Mesothelial cell of epicardium (in vitro differentiated cells): ENCODE results near the gene POLR2F. TPM values are rescaled to one million over a fixed set of nuclear protein-coding genes. Genes with fewer than 3 reads are reported as not detected.

ENCODE experiments used
- DNase-seq, 2 experiments: peaks; one replicate each; pipeline ENCODE4 v3.0.0; 2021; ENCODE audit warnings: low spot score in 2 of 2; ENCODE audit not compliant: unreplicated experiment in 2 of 2
- H3K27ac Mint-ChIP-seq: 2 replicates; pipeline ENCODE4 v1.8.0; 2021; ENCODE audit warnings: mixed read lengths
- H3K27me3 Mint-ChIP-seq: 2 replicates; pipeline ENCODE4 v1.8.0; 2021; ENCODE audit warnings: low read depth, mixed read lengths
- H3K36me3 Mint-ChIP-seq: 2 replicates; pipeline ENCODE4 v1.8.0; 2021; ENCODE audit warnings: mixed read lengths
- H3K4me1 Mint-ChIP-seq: 2 replicates; pipeline ENCODE4 v1.8.0; 2021; ENCODE audit warnings: mixed read lengths
- H3K4me3 Mint-ChIP-seq: 2 replicates; pipeline ENCODE4 v1.8.0; 2021; ENCODE audit warnings: mild to moderate bottlenecking, moderate library complexity, mixed read lengths
- H3K9me3 Mint-ChIP-seq: 2 replicates; pipeline ENCODE4 v1.8.0; 2021; ENCODE audit warnings: mixed read lengths
- CTCF ChIP-seq: fragments of 200-600 bp; sonication (generic); IDR thresholded peaks from one replicate; pipeline ENCODE4 v1.5.0; 2021; ENCODE audit warnings: antibody characterized with exemption; ENCODE audit not compliant: unreplicated experiment
- total RNA-seq: library from RNA; stranded (reverse); gene quantifications from 3 replicates; pipeline ENCODE4 v1.2.1, GENCODE V29; 2021

Gene POLR2F
- total RNA-seq, 1 donor from 2014 or later = 70.0 TPM

DNA sequence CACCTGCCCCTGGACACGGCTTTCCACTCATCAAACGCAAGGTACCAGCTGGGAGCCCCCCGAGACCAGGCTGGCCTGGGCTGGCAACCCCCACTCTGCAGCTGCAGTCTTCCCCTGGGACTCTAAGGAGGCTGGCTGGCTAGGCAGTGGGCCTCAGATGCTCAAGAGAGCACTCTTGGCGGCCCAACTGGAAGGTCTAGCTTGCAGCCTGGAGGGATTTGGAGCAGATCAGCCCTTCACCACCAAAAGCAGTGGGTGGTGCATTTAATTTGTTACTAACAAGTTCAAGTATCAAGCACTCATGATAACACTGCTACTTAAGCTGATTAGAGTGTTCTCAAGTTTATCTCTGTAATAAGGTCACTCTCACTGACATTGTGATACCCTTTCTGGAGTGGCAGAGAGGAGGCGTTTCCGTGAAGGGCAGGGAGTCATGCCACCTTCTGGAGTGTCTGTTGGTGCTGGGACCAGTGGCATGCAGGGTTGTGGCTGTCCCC lies 21.6 kb upstream of the POLR2F start:
- no peak for DNase-seq
- H3K27ac Mint-ChIP-seq = no peak overlapping the region
- H3K27me3 Mint-ChIP-seq = no peaks in the 10 kb centered on the region

DNA sequence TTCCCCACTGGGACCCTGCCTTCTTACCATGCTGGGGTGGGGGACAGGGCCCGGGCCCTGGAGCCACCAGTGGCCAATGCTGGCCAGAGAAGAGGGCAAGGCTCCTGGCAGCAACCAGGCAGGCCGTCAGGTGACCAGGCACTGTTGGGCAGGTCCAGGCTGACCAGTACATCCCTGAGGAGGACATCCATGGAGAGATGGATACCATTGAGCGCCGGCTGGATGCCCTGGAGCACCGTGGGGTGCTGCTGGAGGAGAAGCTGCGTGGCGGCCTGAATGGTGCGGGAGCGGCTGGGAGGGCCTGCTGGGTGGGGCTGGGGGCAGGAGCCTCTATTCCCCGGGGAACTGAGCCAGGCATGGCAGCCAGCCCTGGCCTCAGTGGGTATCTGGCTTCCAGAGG lies 21.1 kb upstream of the POLR2F start:
- no peak for TF ChIP-seq CTCF

More for the DNA sequence above, 21.6 kb upstream of the POLR2F start:
- H3K4me3 Mint-ChIP-seq = no peak overlapping the region
- TF ChIP-seq CTCF = no peak
- H3K9me3 Mint-ChIP-seq = no peaks in the 10 kb centered on the region
- peaks cover 21% of the 10 kb centered on the region for H3K36me3 Mint-ChIP-seq
- peaks cover 2% of the 10 kb centered on the region for H3K4me1 Mint-ChIP-seq

GRCh38 chr22:37932821-37933578 lies 20.5 kb upstream of the POLR2F start:
- peaks cover 28% of the 10 kb centered on the region for H3K36me3 Mint-ChIP-seq
- no peak for TF ChIP-seq CTCF
- H3K27ac Mint-ChIP-seq = no peak overlapping the region
- H3K4me3 Mint-ChIP-seq = no peak overlapping the region
- peaks cover 2% of the 10 kb centered on the region for H3K4me1 Mint-ChIP-seq
- no peak for DNase-seq
- no peaks in the 10 kb centered on the region for H3K27me3 Mint-ChIP-seq
- no peaks in the 10 kb centered on the region for H3K9me3 Mint-ChIP-seq

More for the DNA sequence above, 21.1 kb upstream of the POLR2F start:
- H3K9me3 Mint-ChIP-seq = no peaks in the 10 kb centered on the region
- peaks cover 2% of the 10 kb centered on the region for H3K4me1 Mint-ChIP-seq
- no peak overlapping the region for H3K27ac Mint-ChIP-seq
- H3K4me3 Mint-ChIP-seq = no peak overlapping the region
- H3K27me3 Mint-ChIP-seq = no peaks in the 10 kb centered on the region
- peaks cover 22% of the 10 kb centered on the region for H3K36me3 Mint-ChIP-seq
- DNase-seq = no peak

DNA sequence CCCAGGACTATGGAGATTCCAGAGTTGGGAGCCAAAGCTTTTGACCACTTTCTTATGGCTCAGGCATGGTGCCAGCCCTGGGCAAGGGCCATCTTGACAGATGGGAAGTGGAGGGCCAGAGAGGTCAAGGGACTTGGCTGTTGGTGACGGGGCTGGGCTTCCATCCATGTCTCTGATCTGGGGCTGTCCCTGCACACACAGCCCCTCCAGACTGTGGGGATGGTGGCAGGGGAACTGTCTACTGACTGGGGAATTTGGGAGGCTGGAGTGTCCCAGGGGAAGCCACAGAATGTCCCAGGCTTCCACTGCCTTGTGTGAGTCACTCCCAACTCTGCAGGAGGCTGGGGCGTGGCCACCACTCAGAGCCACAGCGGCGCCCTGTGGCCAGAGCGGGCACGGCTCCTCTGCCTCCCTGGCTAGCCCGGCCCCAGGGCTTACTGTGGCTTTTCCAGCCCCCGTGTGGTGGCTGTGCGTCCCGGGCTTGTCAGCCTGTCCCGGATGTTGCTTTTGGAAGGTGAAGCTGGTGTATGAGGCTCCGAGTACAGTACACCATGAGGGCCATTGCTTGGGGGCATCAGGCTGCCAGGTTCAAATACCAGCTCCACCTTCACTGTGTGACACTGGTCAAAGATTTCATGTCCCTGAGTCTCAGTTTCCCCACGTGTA lies 19.7 kb upstream of the POLR2F start:
- Mint-ChIP-seq H3K27me3 (no peaks in the 10 kb centered on the region), H3K27ac (no peak overlapping the region), H3K36me3 (peaks cover 25% of the 10 kb centered on the region), H3K4me3 (no peak overlapping the region), H3K4me1 (peaks cover 2% of the 10 kb centered on the region), H3K9me3 (no peaks in the 10 kb centered on the region)
- TF ChIP-seq CTCF = peak; percentile 67
- DNase-seq = peak; percentile 59 to 80

- Mint-ChIP-seq H3K9me3 (no peaks in the 10 kb centered on the region), H3K4me1 (no peaks in the 10 kb centered on the region), H3K36me3 (peaks cover 34% of the 10 kb centered on the region), H3K27me3 (no peaks in the 10 kb centered on the region), H3K4me3 (no peak overlapping the region), H3K27ac (no peak overlapping the region)
- no peak for TF ChIP-seq CTCF
- no peak for DNase-seq
Measured at GRCh38 chr22:37940698-37941376, 12.7 kb upstream of the POLR2F start.
